IPS DF 19.7 (cell line): Measurements from ENCODE around the gene FMO1.
"Not testable (repeated sequence)": the region's sequence is repeated elsewhere in the genome, so short reads cannot be mapped to it uniquely, and the experiment has no call there.

ENCODE experiments used
- DNase-seq: peaks from one replicate; pipeline ENCODE4 v3.0.0-alpha.2; 2013; ENCODE audit warnings: low read depth, low spot score

The FMO1 gene

DNA sequence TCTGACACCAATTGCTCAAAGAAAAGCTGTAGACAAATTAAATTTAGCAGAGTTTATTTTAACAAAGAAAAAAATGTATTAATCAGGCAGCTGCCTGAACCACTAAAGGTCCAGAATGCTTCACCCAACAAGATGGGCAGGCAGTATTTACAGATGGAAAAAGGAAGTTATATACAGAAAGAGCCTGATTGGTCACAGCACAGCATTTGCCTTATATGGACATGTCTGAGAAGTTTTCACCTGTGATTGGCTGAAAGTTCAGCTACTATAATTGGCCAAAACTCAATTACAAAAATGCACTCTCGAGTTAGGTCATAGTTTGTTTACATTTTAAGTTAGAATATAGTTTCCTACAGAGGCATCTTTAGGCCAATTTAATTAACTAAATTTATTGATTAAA is 15.1 kb upstream of the FMO1 start:
- no peak for DNase-seq

- DNase-seq, result not testable (repeated sequence)
Observed at GRCh38 chr1:171236231-171236630, 12.1 kb upstream of the FMO1 start.

- DNase-seq, result no peak
Observed at GRCh38 chr1:171243878-171244277, 4.4 kb upstream of the FMO1 start.

DNA sequence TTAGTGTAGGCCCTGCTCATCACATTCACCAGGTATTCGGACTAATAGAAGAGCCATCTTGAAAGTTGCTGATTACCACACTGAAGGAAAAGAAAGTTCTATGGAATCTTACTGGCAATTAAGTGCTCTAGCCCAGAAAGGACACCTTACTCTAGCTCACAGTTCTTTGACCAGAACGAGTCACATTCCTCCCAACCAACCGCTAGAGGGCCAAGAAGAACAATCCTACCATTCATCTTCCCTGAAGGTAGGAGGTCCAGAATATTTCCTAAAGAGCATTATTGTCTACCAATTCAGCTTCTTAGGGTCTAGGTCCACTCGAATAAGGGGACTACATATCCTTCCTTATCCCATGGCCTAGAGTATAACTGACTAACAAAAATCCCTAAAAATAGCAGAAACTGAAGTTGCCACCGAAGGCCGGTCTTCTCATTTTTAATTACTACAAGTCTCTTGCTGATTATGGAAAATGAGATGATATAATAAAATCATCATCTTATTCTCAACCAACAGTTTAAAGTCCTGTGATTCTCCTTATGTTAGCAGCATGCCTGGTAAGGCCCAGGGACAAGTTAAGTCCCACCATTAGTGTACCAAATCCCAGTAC is 2.7 kb upstream of the FMO1 start:
- no peak for DNase-seq

DNA sequence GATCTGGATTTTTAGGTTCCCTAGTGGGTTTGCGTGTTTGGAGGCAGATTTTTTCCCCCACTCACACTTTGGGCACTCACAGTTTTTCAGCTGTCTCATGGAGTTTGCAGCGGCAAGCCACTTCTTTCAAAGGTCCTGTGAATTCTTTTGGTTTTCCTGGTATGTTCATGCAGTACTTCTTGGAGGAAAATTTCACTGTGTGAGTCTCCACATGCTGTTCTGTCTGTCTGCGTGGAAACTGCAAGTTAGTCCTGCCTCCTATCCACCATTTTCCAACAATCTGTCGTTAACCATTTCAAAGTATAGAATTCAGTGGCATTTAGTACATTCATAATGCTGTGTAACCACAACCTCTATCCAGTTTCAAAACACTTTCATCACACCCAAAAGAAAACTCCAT is 793 bp upstream of the FMO1 start:
- no peak for DNase-seq

DNA sequence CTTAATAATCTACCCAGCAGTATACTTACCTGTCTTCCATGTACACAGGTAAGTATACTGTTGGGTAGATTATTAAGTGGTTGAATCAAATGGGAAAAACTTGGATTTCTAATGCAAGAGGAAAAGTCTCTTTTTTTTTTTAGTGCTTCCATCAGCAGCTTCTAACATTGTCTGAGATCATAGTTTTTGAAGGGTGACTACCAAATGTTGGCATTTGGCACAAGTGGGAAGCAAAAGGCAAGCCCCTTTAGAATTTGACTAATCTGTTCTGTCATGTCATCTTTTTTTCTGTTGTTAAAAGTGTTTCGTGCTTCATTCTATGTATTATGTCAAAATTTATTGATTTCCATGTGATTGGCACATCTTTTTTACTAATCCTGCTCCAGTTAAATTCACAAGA is 547 bp downstream of the FMO1 start:
- no peak for DNase-seq

DNA sequence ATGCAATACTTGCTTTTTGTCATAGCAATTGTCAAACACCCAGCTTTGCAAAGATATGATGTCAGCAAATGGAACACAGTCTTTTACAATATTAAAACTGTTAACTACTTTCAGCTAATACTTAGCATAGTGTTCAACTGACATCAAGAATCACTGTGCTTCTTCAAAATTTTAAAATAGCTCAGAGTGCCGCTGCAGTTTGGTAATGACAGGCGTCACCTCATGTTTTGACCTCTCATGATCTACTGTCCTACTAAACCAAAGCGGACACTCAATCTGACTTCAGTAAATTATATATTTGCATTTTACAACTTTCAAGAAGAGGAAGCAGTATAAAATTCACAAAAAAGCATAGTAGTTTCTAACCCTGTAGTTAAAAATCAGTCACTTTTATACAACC is 2.0 kb downstream of the FMO1 start:
- DNase-seq, result no peak

GRCh38 chr1:171251042-171251951 is 3.0 kb downstream of the FMO1 start:
- DNase-seq, result no peak

DNA sequence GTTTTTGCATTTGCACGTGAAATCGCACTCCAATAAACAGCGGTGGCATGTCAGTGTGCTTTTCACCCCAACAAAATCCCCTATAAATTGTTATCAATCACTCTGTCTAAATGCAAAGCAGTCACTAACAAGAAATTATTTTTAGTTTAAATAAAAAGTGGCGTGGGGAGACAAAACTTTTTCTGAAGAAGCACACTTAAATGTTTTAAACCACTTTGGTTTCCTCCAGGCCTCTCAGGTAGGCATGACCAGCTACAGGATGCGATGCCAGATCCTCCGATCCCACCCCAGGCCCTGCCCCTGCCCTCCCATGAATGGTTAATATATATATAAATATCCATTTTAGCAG is 3.6 kb downstream of the FMO1 start:
- DNase-seq, result no peak

DNA sequence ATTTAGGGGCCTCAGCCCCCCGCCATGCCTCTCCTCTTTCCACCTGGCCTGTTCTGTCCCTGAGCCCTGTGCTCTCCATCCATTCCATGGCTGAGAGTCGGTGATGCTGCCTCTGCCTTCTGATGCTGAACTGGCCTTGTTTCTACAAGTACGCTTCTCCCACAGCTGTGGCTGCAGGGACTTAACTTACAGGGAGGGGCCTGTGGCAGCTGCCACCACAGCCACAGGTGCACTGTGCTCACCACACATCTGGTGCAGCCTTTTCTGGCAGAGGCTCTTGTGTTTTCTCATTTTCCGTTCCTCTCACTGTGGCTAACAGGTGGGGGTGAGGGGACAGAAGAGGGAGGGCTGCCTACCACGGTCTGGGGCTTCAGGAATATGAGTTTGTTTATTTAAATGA is 4.2 kb downstream of the FMO1 start:
- DNase-seq, result no peak

DNA sequence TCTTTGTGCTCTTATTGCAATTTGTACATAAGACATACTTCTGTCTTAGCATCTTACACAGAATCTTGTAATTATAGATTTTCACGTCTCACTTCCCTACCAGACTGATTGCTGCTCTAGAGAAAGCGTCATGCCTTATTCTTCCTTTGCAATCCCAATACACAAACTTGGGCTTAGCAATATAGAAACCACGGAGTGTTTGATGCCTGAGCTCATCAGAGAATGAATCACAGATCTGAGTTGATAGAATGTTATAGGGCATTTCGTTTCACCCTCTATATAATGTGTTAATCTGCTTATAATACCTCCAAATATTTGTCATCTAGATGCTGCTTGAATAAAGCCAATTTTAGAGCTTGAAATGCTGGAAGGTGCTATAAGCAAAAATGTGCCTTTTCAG is 6.6 kb downstream of the FMO1 start:
- no peak for DNase-seq

DNA sequence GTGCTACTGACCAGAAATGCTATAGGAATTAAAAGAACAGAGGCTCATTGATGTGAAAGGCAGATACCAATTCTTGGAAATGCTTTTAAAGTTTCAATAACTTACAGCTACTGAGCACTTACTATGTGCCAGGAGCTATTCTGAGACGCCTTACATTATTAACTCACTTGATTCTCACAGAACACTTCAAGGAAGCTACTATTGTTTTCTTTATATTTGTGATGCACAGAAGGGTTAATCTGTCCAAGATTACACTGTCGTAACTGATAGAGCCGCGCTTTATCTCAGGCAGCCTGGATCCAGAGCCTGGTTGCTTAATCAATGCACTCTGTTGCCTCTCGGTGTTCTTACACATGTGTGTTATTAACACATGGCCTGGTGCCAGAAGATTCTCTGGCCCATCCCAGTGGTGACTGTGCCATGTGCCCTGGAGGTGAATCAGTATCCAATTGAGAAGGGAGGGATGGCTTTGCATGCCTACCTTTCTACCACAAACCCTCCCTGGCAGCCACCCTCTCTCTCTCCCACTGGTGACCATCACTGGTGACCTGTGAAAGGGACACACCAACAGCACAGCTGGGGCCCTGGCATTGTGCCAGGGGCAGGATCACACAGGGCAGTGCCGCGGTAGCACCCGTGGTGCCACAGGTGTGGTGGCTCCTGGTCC is 8.8 kb downstream of the FMO1 start:
- DNase-seq, result no peak

GRCh38 chr1:171257607-171258076 is 9.3 kb downstream of the FMO1 start:
- no peak for DNase-seq

DNA sequence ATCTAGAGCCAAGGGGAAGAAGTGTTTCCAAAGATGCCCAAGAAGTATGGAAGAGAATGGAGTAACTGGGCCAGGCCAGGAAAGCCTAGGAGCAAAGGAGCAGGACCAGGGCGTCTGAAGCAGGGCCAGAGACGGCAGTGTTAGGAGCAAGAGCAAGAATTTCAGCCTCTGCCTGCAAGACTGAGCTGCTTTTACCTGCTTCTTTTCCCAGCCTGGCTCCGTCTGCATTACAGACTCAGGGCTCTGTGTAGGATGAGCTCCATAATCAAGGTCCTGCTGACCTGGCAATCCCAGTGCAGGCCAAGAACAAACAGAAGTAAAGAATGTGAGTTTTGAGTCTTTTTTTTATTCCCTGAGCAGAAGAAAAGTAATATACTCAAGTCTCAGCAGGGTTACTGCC is 10.1 kb downstream of the FMO1 start:
- DNase-seq, result no peak

- no peak for DNase-seq
Observed at GRCh38 chr1:171258943-171259342, 10.6 kb downstream of the FMO1 start.

GRCh38 chr1:171261336-171261735 is 13.0 kb downstream of the FMO1 start:
- no peak for DNase-seq

DNA sequence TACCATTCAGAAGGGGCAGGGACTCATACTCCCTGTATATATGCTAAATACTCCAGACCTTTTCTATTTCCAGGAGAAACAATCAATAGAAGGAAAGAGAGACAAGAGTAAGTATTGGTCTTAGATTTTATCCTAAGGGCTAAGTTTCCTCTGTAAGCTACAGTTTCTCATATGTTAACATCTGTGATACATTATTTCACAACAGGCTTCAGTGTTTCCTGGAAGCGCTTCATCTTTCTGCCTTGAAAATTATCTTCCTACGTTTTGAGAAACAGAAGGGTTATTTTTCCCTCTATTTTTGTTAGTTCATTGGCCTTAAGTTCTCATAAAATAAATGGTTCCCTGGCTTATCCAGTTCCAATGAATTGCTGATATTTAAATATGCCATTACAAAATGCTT is 15.6 kb downstream of the FMO1 start:
- DNase-seq, result no peak

DNA sequence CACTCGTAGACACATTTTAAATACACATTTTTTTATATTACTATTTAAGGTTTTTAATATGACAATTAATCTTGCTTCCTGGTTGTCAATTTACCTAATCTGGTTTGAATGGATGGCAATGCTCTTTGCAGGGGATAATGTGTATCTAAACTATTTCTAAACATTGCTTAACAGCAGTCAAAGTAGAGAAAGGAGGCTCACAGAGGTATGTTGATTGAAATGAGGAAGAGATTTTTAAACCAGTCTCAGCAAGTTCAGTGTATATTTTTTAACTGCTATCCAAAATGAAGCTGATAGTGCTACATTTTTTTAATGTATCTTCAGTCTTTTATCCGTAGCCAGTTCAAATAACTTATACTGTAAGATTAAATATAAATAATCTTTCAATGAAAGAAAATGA is 17.4 kb downstream of the FMO1 start:
- DNase-seq, result no peak

DNA sequence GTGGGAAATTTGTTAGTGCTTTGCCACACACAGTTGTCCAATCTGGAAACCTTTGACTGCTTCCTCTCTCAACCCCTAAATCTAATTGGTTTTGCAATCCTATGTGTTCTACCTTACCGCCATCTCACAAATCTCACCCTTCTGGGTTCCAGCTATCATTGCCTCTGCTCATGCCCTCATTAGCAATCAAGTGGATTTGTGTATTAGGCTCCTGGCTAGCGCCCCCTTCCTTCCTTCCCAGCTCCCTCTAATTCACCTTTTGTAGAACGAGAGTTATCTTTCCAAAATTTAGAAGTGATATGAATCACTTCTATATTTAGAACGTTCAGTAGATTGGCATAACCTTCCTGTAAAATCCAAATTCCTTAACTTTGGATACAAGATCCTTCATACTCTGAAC is 18.6 kb downstream of the FMO1 start:
- DNase-seq, result no peak

- no peak for DNase-seq
Observed at GRCh38 chr1:171267391-171267790, 19.1 kb downstream of the FMO1 start.

DNA sequence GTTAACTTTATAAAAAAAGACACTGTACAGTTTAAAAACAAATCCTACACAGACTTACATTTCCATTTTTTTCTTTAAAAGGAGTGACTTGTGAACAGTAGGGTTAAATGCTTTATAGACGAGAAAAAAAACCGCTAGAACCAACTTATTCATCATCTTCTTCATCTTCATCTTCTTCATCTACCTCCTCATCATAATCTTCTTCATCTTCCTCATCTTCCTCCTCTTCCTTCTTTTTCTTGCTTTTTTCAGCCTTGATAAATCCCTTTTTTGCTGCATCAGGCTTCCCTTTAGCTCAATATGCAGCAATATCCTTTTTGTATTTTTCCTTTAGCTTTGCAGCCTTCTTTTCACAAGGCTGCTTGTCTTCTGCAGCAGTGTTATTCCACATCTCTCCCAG is 22.5 kb downstream of the FMO1 start:
- no peak for DNase-seq

GRCh38 chr1:171277534-171277933 is 29.2 kb downstream of the FMO1 start:
- no peak for DNase-seq

DNA sequence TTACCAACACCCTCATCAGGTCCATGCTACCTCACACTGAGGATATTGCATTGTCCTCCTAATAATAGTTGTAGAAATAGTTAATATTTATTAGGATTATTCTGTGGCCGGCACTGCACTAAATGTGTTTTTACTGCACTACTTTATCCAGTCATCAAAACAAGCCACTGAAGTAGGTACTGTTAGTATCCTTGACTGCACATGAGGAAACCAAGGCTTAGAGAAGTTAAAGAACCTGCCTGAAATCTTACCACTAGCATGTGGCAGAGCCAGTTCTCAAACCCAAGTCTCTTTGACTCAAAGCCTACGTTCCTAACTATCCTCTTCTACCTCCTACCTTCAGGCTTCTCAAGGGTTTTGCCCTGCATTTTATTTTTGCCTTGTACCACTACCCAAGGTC is 30.9 kb downstream of the FMO1 start:
- no peak for DNase-seq
